SK-N-SH (cell line): ENCODE data around the gene CYTH3. TPM values are rescaled to one million over a fixed set of nuclear protein-coding genes. Genes with fewer than 3 reads are reported as not detected.

Source experiments
- CTCF ChIA-PET: fragments of 300-600, 350-600 bp; formaldehyde crosslinking; extraction: SDS; loops from one replicate; lab custom pipeline; 2021; lab: Yijun Ruan, JAX
- POLR2A ChIA-PET: fragments of 350-600 bp; sonication (Branson Sonifier 250); formaldehyde crosslinking; extraction: SDS; loops from one replicate; lab custom pipeline; 2020; ENCODE audit warnings: antibody characterized with exemption, inconsistent platforms; lab: Yijun Ruan, JAX
- DNase-seq: peaks from one replicate; pipeline ENCODE4 v3.0.0; 2012
- H2AFZ ChIP-seq: fragments of 200-600 bp; sonication (generic); 2 replicates; pipeline ENCODE4 v1.8.1; 2016; ENCODE audit warnings: antibody characterized with exemption, mild to moderate bottlenecking, low read depth
- H3F3A ChIP-seq: fragments of 200-600 bp; sonication (generic); replicated peaks from 2 replicates; pipeline ENCODE3; 2016; ENCODE audit warnings: antibody characterized with exemption, mild to moderate bottlenecking; ENCODE audit not compliant: insufficient read depth
- H3K27ac ChIP-seq, 2 experiments: fragments of 200-500 bp in 1 of 2; fragments of 200-600 bp in 1 of 2; sonication (Bioruptor generic) in 1 of 2; sonication (generic), shearing (Covaris generic) in 1 of 2; 2 replicates each; pipeline versions ENCODE4 v1.5.1 to v1.6.1; 2014 to 2016; ENCODE audit warnings: low read depth in 2 of 2, inconsistent platforms in 1 of 2, low read length in 1 of 2, mild to moderate bottlenecking in 1 of 2, mixed read lengths in 1 of 2
- H3K27me3 ChIP-seq: fragments of 200-600 bp; sonication (generic), shearing (Covaris generic); 2 replicates; pipeline ENCODE4 v1.6.1; 2016; ENCODE audit warnings: mixed run types; ENCODE audit not compliant: insufficient read depth
- H3K36me3 ChIP-seq, 2 experiments: fragments of 200-500 bp in 1 of 2; fragments of 200-600 bp in 1 of 2; sonication (Bioruptor generic) in 1 of 2; sonication (generic) in 1 of 2; replicated peaks in 1 of 2; 2 replicates each; pipeline versions ENCODE3 to v1.5.1; 2014 to 2016; ENCODE audit warnings: low read length in 1 of 2, mild to moderate bottlenecking in 1 of 2; ENCODE audit not compliant: insufficient read depth in 2 of 2, control insufficient read depth in 1 of 2
- H3K4me1 ChIP-seq, 2 experiments: fragments of 200-500 bp in 1 of 2; fragments of 200-600 bp in 1 of 2; sonication (Bioruptor generic) in 1 of 2; sonication (generic), shearing (Covaris generic) in 1 of 2; 2 replicates each; pipeline versions ENCODE4 v1.5.1 to v1.6.1; 2014 to 2016; ENCODE audit warnings: low read depth in 1 of 2, low read length in 1 of 2, mixed run types in 1 of 2; ENCODE audit not compliant: insufficient read depth in 2 of 2, control insufficient read depth in 1 of 2
- H3K4me2 ChIP-seq: fragments of 200-600 bp; sonication (generic), shearing (Covaris generic); 2 replicates; pipeline ENCODE4 v1.6.1; 2017; ENCODE audit warnings: mixed run types
- H3K4me3 ChIP-seq, 2 experiments: fragments of 200-500 bp in 1 of 2; fragments of 200-600 bp in 1 of 2; sonication (Bioruptor generic) in 1 of 2; sonication (generic), shearing (Covaris generic) in 1 of 2; 2 replicates each; pipeline versions ENCODE4 v1.5.1 to v1.8.1; 2014 to 2016; ENCODE audit warnings: low read depth in 2 of 2, inconsistent platforms in 1 of 2, low read length in 1 of 2, mild to moderate bottlenecking in 1 of 2, mixed read lengths in 1 of 2, moderate library complexity in 1 of 2
- H3K79me2 ChIP-seq: fragments of 200-600 bp; sonication (generic); 2 replicates; pipeline ENCODE4 v1.8.1; 2017; ENCODE audit warnings: mild to moderate bottlenecking; ENCODE audit not compliant: insufficient read depth
- H3K9ac ChIP-seq: fragments of 200-600 bp; sonication (generic); 2 replicates; pipeline ENCODE4 v1.6.1; 2017; ENCODE audit warnings: mixed run types
- H3K9me2 ChIP-seq: fragments of 200-600 bp; sonication (generic); 2 replicates; pipeline ENCODE4 v1.6.1; 2017; ENCODE audit warnings: mixed run types
- H3K9me3 ChIP-seq: fragments of 200-600 bp; sonication (generic); 2 replicates; pipeline ENCODE4 v1.6.1; 2017; ENCODE audit warnings: mixed run types, mild to moderate bottlenecking, moderate library complexity
- H4K20me1 ChIP-seq: fragments of 200-600 bp; sonication (generic); 2 replicates; pipeline ENCODE4 v1.6.1; 2017; ENCODE audit warnings: mild to moderate bottlenecking, mixed run types; ENCODE audit not compliant: insufficient read depth
- CTCF ChIP-seq: fragments of 200-600 bp; sonication (generic); IDR thresholded peaks from 2 replicates; pipeline ENCODE4 v1.6.1; 2017; ENCODE audit warnings: antibody characterized with exemption, mild to moderate bottlenecking, moderate library complexity
- EP300 ChIP-seq, 2 experiments: IDR thresholded peaks; 2 replicates each; pipeline versions ENCODE4 v1.4.0 to v1.6.1; 2012; ENCODE audit warnings: borderline replicate concordance in 1 of 2, low read depth in 1 of 2, low read length in 1 of 2
- FOXJ3 ChIP-seq: sonication (generic); formaldehyde crosslinking; IDR thresholded peaks from 2 replicates; pipeline ENCODE4 v1.5.1; 2020; ENCODE audit warnings: mild to moderate bottlenecking, missing genetic modification reagents
- FOXM1 ChIP-seq: IDR thresholded peaks from 2 replicates; pipeline ENCODE4 v1.4.0; 2012; ENCODE audit warnings: low read depth, mild to moderate bottlenecking
- GABPA ChIP-seq: IDR thresholded peaks from 2 replicates; pipeline ENCODE4 v1.4.0; 2012; ENCODE audit warnings: low read depth, mild to moderate bottlenecking
- GATA2 ChIP-seq: sonication (generic); formaldehyde crosslinking; IDR thresholded peaks from 2 replicates; pipeline ENCODE4 v1.5.0; 2020; ENCODE audit warnings: mild to moderate bottlenecking, missing genetic modification reagents
- MEF2A ChIP-seq: IDR thresholded peaks from 2 replicates; pipeline ENCODE4 v1.4.0; 2012; ENCODE audit warnings: low read depth, borderline replicate concordance
- MXI1 ChIP-seq: IDR thresholded peaks from 2 replicates; pipeline ENCODE4 v1.6.1; 2012; ENCODE audit warnings: mild to moderate bottlenecking, low read depth, low read length, improper control_type of control experiment
- NFIC ChIP-seq: IDR thresholded peaks from 2 replicates; pipeline ENCODE4 v1.4.0; 2012; ENCODE audit warnings: borderline replicate concordance
- NRF1 ChIP-seq: IDR thresholded peaks from 2 replicates; pipeline ENCODE4 v1.6.1; 2012; ENCODE audit warnings: low read depth, mild to moderate bottlenecking, low read length
- PBX3 ChIP-seq: IDR thresholded peaks from 2 replicates; pipeline ENCODE4; 2012
- POLR2AphosphoS5 ChIP-seq: IDR thresholded peaks from 2 replicates; pipeline ENCODE4 v1.6.1; 2012; ENCODE audit warnings: low read depth, low read length
- RCOR1 ChIP-seq: fragments of 150-350 bp; IDR thresholded peaks from 2 replicates; pipeline ENCODE4 v1.6.1; 2017; ENCODE audit warnings: antibody characterized with exemption, low read length
- REST ChIP-seq: IDR thresholded peaks from 2 replicates; pipeline ENCODE4 v1.6.1; 2012; ENCODE audit warnings: mild to moderate bottlenecking, low read depth, low read length, moderate library complexity
- RFX5 ChIP-seq: IDR thresholded peaks from 2 replicates; pipeline ENCODE4 v1.6.1; 2012; ENCODE audit warnings: mild to moderate bottlenecking, improper control_type of control experiment, low read length
- RXRA ChIP-seq: IDR thresholded peaks from 2 replicates; pipeline ENCODE4 v1.4.0; 2012; ENCODE audit warnings: low read depth, mild to moderate bottlenecking, borderline replicate concordance
- SIN3A ChIP-seq: IDR thresholded peaks from 2 replicates; pipeline ENCODE4 v1.6.1; 2012; ENCODE audit warnings: low read depth, mild to moderate bottlenecking, low read length, moderate library complexity, borderline replicate concordance
- SMC3 ChIP-seq: IDR thresholded peaks from 2 replicates; pipeline ENCODE4 v1.6.1; 2012; ENCODE audit warnings: low read depth, low read length, improper control_type of control experiment
- TEAD4 ChIP-seq: IDR thresholded peaks from 2 replicates; pipeline ENCODE4 v1.4.0; 2012; ENCODE audit warnings: mild to moderate bottlenecking, borderline replicate concordance; ENCODE audit not compliant: insufficient read depth
- USF2 ChIP-seq: fragments of 150-350 bp; IDR thresholded peaks from 2 replicates; pipeline ENCODE4 v1.6.1; 2017; ENCODE audit warnings: antibody characterized with exemption, low read length, low read depth, borderline replicate concordance
- WGBS: methylation state at CpG from one replicate; pipeline ENCODE4 v1.1.6; 2017; ENCODE audit warnings: low lambda C conversion rate; 5-methylcytosine and 5-hydroxymethylcytosine counted together
- polyA plus RNA-seq, 3 experiments: library from polyadenylated mRNA; depleted of rRNA; stranded (reverse); fragments of >200 nt; gene quantifications; 2 replicates each; pipeline ENCODE4 v1.2.3, GENCODE V29; 2012

Gene CYTH3
- polyA plus RNA-seq, 1 of the 3 experiments (the other 2 are of a cell fraction): 55.1 TPM

DNA sequence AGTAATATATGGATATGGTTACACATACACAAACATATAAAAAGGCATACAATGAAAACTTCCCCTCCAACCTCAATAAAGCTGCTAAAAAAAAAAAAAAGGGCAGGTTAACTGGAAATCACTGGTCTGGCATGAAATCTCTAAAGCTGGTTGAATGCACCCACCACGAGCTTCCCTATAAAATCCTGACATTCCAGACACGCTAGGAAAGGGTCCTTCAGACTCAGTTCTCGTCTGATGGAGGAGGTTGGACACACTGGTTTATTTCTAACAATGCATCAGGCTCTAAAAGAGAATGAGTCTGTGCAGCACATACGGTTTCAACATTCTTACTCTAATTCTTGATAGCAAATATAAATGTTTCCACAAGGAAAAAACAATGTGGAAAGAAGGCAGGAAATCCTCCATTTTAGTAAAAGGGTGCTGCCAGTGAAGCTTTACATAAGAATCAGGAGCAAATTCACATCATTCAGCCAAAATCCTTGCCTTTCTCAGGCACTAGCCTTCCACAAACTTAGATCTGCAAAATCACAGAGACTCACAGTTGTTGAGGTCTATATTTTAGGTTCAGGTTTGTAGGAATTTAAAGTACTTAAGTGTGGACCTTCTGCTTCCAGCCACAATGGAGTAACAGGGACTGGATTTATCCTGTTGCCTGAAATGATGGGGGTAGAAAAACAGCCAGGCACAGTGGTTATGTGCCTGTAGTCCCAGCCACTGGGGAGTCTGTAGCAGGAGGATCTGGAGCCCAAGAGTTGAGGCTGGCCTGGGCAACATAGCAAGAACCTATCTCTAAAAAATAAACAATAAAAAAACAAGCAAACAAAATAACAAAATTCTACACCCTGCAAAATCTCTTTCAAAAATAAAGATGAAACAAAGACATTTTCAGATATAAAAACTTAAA, 73.5 kb downstream of the CYTH3 start:
- TF ChIP-seq FOXM1 (no peak), CTCF (no peak), NRF1 (no peak), RFX5 (no peak), SIN3A (no peak), RXRA (no peak), EP300 (IDR thresholded peaks at IDR 0.05; ENCODE audit: borderline replicate concordance in 1 of 2, low read depth in 1 of 2, low read length in 1 of 2) (no peak), SMC3 (no peak), NFIC (no peak), USF2 (no peak), MEF2A (no peak), RCOR1 (no peak), GATA2 (CRISPR knock-in tag) (no peak), FOXJ3 (no peak), MXI1 (no peak), GABPA (no peak), REST (no peak), TEAD4 (no peak), PBX3 (no peak), POLR2AphosphoS5 (no peak)
- Histone ChIP-seq H3K36me3 (no peaks in the 10 kb centered on the region), H3F3A (no peaks in the 10 kb centered on the region), H3K4me2 (no peak overlapping the region), H3K79me2 (peaks cover 99% of the 10 kb centered on the region), H3K27me3 (no peaks in the 10 kb centered on the region), H3K4me3 (no peak overlapping the region), H3K4me1 (no peaks in the 10 kb centered on the region; a peak in 1 of 4 replicates), H2AFZ (no peak overlapping the region), H3K27ac (no peak overlapping the region), H3K9me2 (no peaks in the 10 kb centered on the region), H3K9me3 (no peaks in the 10 kb centered on the region), H4K20me1 (no peaks in the 10 kb centered on the region; the same call in 1 of the 2 replicates), H3K9ac (no peak overlapping the region)
- WGBS: 97% methylated on average over 4 of the region's 4 CpGs
- POLR2A ChIA-PET: no interaction called here
- no peak for DNase-seq
- CTCF ChIA-PET: interaction anchor here (0.9 to 1.5 kb wide), 2 partner anchors 10 to 122 kb away, joined by 3 to 8 read pairs; no protein-coding TSS in a partner anchor
